Neural cell (in vitro differentiated cells): Measurements from ENCODE around the gene SERPINB12. TPM values are rescaled to one million over a fixed set of nuclear protein-coding genes. Genes with fewer than 3 reads are reported as not detected.

Experiments
- H2AFZ ChIP-seq: fragments of 200-600, 300-800 bp; sonication (generic), shearing (Covaris generic); 2 replicates; pipeline ENCODE4 v1.6.0; 2014; ENCODE audit warnings: low read depth, mild to moderate bottlenecking, antibody characterized with exemption, low read length, moderate library complexity
- H3F3A ChIP-seq: fragments of 200-600 bp; shearing (Covaris generic); 2 replicates; pipeline ENCODE4 v1.6.1; 2016; ENCODE audit warnings: mild to moderate bottlenecking, moderate library complexity, mixed read lengths, antibody characterized with exemption, low read length; ENCODE audit not compliant: insufficient read depth, poor library complexity, severe bottlenecking
- H3K27ac ChIP-seq: fragments of 200-600, 300-800 bp; sonication (generic), shearing (Covaris generic); 2 replicates; pipeline ENCODE4 v1.5.1; 2014; ENCODE audit warnings: mild to moderate bottlenecking, low read length, moderate library complexity
- H3K27me3 ChIP-seq: fragments of 300-800, 200-600 bp; sonication (generic), shearing (Covaris generic); 2 replicates; pipeline ENCODE4 v1.6.0; 2014; ENCODE audit warnings: mild to moderate bottlenecking, low read depth, low read length, moderate library complexity; ENCODE audit not compliant: insufficient read depth
- H3K36me3 ChIP-seq: fragments of 300-800, 200-600 bp; sonication (generic), shearing (Covaris generic); 2 replicates; pipeline ENCODE4 v1.5.1; 2014; ENCODE audit warnings: mild to moderate bottlenecking, antibody characterized with exemption, low read length, moderate library complexity; ENCODE audit not compliant: insufficient read depth
- H3K4me2 ChIP-seq: fragments of 300-800, 200-600 bp; sonication (generic), shearing (Covaris generic); 2 replicates; pipeline ENCODE4 v1.6.0; 2014; ENCODE audit warnings: mild to moderate bottlenecking, low read length
- H3K4me3 ChIP-seq: fragments of 300-800, 200-600 bp; sonication (generic), shearing (Covaris generic); 2 replicates; pipeline ENCODE4 v1.5.1; 2014; ENCODE audit warnings: mild to moderate bottlenecking, low read length, moderate library complexity
- H3K79me2 ChIP-seq: fragments of 200-600 bp; shearing (Covaris generic); replicated peaks from 2 replicates; pipeline ENCODE4 v1.6.0; 2014; ENCODE audit warnings: mild to moderate bottlenecking, low read length, moderate library complexity; ENCODE audit not compliant: insufficient read depth
- H3K9ac ChIP-seq: fragments of 300-800, 200-600 bp; sonication (generic), shearing (Covaris generic); 2 replicates; pipeline ENCODE4 v1.6.1; 2016; ENCODE audit warnings: mild to moderate bottlenecking, low read length, mixed read lengths
- H3K9me2 ChIP-seq: fragments of 200-600 bp; shearing (Covaris generic); 2 replicates; pipeline ENCODE4 v1.6.1; 2016; ENCODE audit warnings: mild to moderate bottlenecking, low read length, mixed read lengths; ENCODE audit not compliant: insufficient read depth
- H3K9me3 ChIP-seq: fragments of 200-600, 300-800 bp; sonication (generic), shearing (Covaris generic); 2 replicates; pipeline ENCODE4 v1.6.1; 2016; ENCODE audit warnings: mild to moderate bottlenecking, mixed run types, low read length, moderate library complexity, mixed read lengths
- H4K20me1 ChIP-seq: fragments of 200-600 bp; shearing (Covaris generic); 2 replicates; pipeline ENCODE4 v1.6.1; 2016; ENCODE audit warnings: mild to moderate bottlenecking, mixed run types; ENCODE audit not compliant: insufficient read depth
- CTCF ChIP-seq: fragments of 450-650 bp; IDR thresholded peaks from 2 replicates; pipeline ENCODE4 v1.5.1; 2014; ENCODE audit warnings: antibody characterized with exemption, mild to moderate bottlenecking, moderate library complexity; ENCODE audit not compliant: poor library complexity, severe bottlenecking
- EP300 ChIP-seq: fragments of 450-650 bp; conservative IDR thresholded peaks from 2 replicates; pipeline ENCODE4 v1.6.1; 2014; ENCODE audit warnings: antibody characterized with exemption, mild to moderate bottlenecking, moderate library complexity; ENCODE audit not compliant: poor library complexity, severe bottlenecking
- EZH2 ChIP-seq: fragments of 200-600, 300-800 bp; shearing (Covaris generic), sonication (generic); IDR thresholded peaks from 2 replicates; pipeline ENCODE4 v1.6.1; 2014; ENCODE audit warnings: antibody characterized with exemption, low read length, borderline replicate concordance, mild to moderate bottlenecking; ENCODE audit not compliant: insufficient read depth, poor library complexity, severe bottlenecking
- MXI1 ChIP-seq: fragments of 450-650 bp; conservative IDR thresholded peaks from 2 replicates; pipeline ENCODE4 v1.6.1; 2014; ENCODE audit warnings: antibody characterized with exemption, mild to moderate bottlenecking; ENCODE audit not compliant: poor library complexity, severe bottlenecking
- POLR2AphosphoS5 ChIP-seq: IDR thresholded peaks from 2 replicates; pipeline ENCODE4 v1.6.1; 2012
- RAD21 ChIP-seq: fragments of 450-650 bp; conservative IDR thresholded peaks from 2 replicates; pipeline ENCODE4 v1.6.1; 2014; ENCODE audit warnings: antibody characterized with exemption, mild to moderate bottlenecking, moderate library complexity
- REST ChIP-seq: IDR thresholded peaks from 2 replicates; pipeline ENCODE4 v1.6.1; 2012; ENCODE audit warnings: borderline replicate concordance
- SMC3 ChIP-seq: fragments of 450-650 bp; conservative IDR thresholded peaks from 2 replicates; pipeline ENCODE4 v1.6.1; 2014; ENCODE audit warnings: antibody characterized with exemption, mild to moderate bottlenecking, moderate library complexity; ENCODE audit not compliant: poor library complexity
- TAF1 ChIP-seq: IDR thresholded peaks from 2 replicates; pipeline ENCODE4 v1.6.1; 2012; ENCODE audit warnings: low read depth
- polyA plus RNA-seq: library from polyadenylated mRNA; depleted of rRNA; stranded (reverse); fragments of >200 nt; gene quantifications from 2 replicates; pipeline ENCODE4 v1.2.3, GENCODE V29; 2014

SERPINB12 gene
- polyA plus RNA-seq, 1 donor from 2014 or later, result not detected

- Histone ChIP-seq H2AFZ (no peak overlapping the region), H3K9me3 (no peaks in the 10 kb centered on the region), H3K4me3 (no peak overlapping the region), H3K27me3 (no peaks in the 10 kb centered on the region), H3K36me3 (no peaks in the 10 kb centered on the region), H3K4me2 (no peak overlapping the region), H3K27ac (no peak overlapping the region), H3K9ac (no peak overlapping the region), H3F3A (no peaks in the 10 kb centered on the region), H3K9me2 (no peaks in the 10 kb centered on the region), H4K20me1 (no peaks in the 10 kb centered on the region), H3K79me2 (no peaks in the 10 kb centered on the region)
- TF ChIP-seq SMC3 (no peak), CTCF (no peak), RAD21 (no peak), TAF1 (no peak), EZH2 (no peak), MXI1 (no peak), POLR2AphosphoS5 (no peak), REST (no peak), EP300 (no peak)
Observed at GRCh38 chr18:63591725-63592124, 49.6 kb downstream of the SERPINB12 start.

- Histone ChIP-seq H3F3A (no peaks in the 10 kb centered on the region), H3K9me2 (no peaks in the 10 kb centered on the region), H3K4me2 (no peak overlapping the region), H3K36me3 (no peaks in the 10 kb centered on the region), H3K4me3 (no peak overlapping the region), H3K27ac (no peak overlapping the region), H3K79me2 (no peaks in the 10 kb centered on the region), H2AFZ (no peak overlapping the region), H3K9me3 (no peaks in the 10 kb centered on the region), H3K27me3 (no peaks in the 10 kb centered on the region), H3K9ac (no peak overlapping the region), H4K20me1 (no peaks in the 10 kb centered on the region)
- TF ChIP-seq TAF1, result no peak
- no peak for TF ChIP-seq CTCF
- TF ChIP-seq MXI1, result no peak
- no peak for TF ChIP-seq REST
- TF ChIP-seq EP300, result no peak
- no peak for TF ChIP-seq RAD21
- TF ChIP-seq SMC3, result no peak
- no peak for TF ChIP-seq POLR2AphosphoS5
- TF ChIP-seq EZH2, result no peak
Observed at GRCh38 chr18:63592471-63592870, 50.3 kb downstream of the SERPINB12 start.
